Neural cell (in vitro differentiated cells): ENCODE results near the gene ZSCAN31. TPM values are rescaled to one million over a fixed set of nuclear protein-coding genes. Genes with fewer than 3 reads are reported as not detected.
"Not testable (repeated sequence)": the region's sequence is repeated elsewhere in the genome, so short reads cannot be mapped to it uniquely, and the experiment has no call there.

Experiments used
- H2AFZ ChIP-seq: fragments of 200-600, 300-800 bp; sonication (generic), shearing (Covaris generic); 2 replicates; pipeline ENCODE4 v1.6.0; 2014; ENCODE audit warnings: low read depth, mild to moderate bottlenecking, antibody characterized with exemption, low read length, moderate library complexity
- H3F3A ChIP-seq: fragments of 200-600 bp; shearing (Covaris generic); 2 replicates; pipeline ENCODE4 v1.6.1; 2016; ENCODE audit warnings: mild to moderate bottlenecking, moderate library complexity, mixed read lengths, antibody characterized with exemption, low read length; ENCODE audit not compliant: insufficient read depth, poor library complexity, severe bottlenecking
- H3K27ac ChIP-seq: fragments of 200-600, 300-800 bp; sonication (generic), shearing (Covaris generic); 2 replicates; pipeline ENCODE4 v1.5.1; 2014; ENCODE audit warnings: mild to moderate bottlenecking, low read length, moderate library complexity
- H3K27me3 ChIP-seq: fragments of 300-800, 200-600 bp; sonication (generic), shearing (Covaris generic); 2 replicates; pipeline ENCODE4 v1.6.0; 2014; ENCODE audit warnings: mild to moderate bottlenecking, low read depth, low read length, moderate library complexity; ENCODE audit not compliant: insufficient read depth
- H3K36me3 ChIP-seq: fragments of 300-800, 200-600 bp; sonication (generic), shearing (Covaris generic); 2 replicates; pipeline ENCODE4 v1.5.1; 2014; ENCODE audit warnings: mild to moderate bottlenecking, antibody characterized with exemption, low read length, moderate library complexity; ENCODE audit not compliant: insufficient read depth
- H3K4me2 ChIP-seq: fragments of 300-800, 200-600 bp; sonication (generic), shearing (Covaris generic); 2 replicates; pipeline ENCODE4 v1.6.0; 2014; ENCODE audit warnings: mild to moderate bottlenecking, low read length
- H3K4me3 ChIP-seq: fragments of 300-800, 200-600 bp; sonication (generic), shearing (Covaris generic); 2 replicates; pipeline ENCODE4 v1.5.1; 2014; ENCODE audit warnings: mild to moderate bottlenecking, low read length, moderate library complexity
- H3K79me2 ChIP-seq: fragments of 200-600 bp; shearing (Covaris generic); replicated peaks from 2 replicates; pipeline ENCODE4 v1.6.0; 2014; ENCODE audit warnings: mild to moderate bottlenecking, low read length, moderate library complexity; ENCODE audit not compliant: insufficient read depth
- H3K9ac ChIP-seq: fragments of 300-800, 200-600 bp; sonication (generic), shearing (Covaris generic); 2 replicates; pipeline ENCODE4 v1.6.1; 2016; ENCODE audit warnings: mild to moderate bottlenecking, low read length, mixed read lengths
- H3K9me2 ChIP-seq: fragments of 200-600 bp; shearing (Covaris generic); 2 replicates; pipeline ENCODE4 v1.6.1; 2016; ENCODE audit warnings: mild to moderate bottlenecking, low read length, mixed read lengths; ENCODE audit not compliant: insufficient read depth
- H3K9me3 ChIP-seq: fragments of 200-600, 300-800 bp; sonication (generic), shearing (Covaris generic); 2 replicates; pipeline ENCODE4 v1.6.1; 2016; ENCODE audit warnings: mild to moderate bottlenecking, mixed run types, low read length, moderate library complexity, mixed read lengths
- H4K20me1 ChIP-seq: fragments of 200-600 bp; shearing (Covaris generic); 2 replicates; pipeline ENCODE4 v1.6.1; 2016; ENCODE audit warnings: mild to moderate bottlenecking, mixed run types; ENCODE audit not compliant: insufficient read depth
- EP300 ChIP-seq: fragments of 450-650 bp; conservative IDR thresholded peaks from 2 replicates; pipeline ENCODE4 v1.6.1; 2014; ENCODE audit warnings: antibody characterized with exemption, mild to moderate bottlenecking, moderate library complexity; ENCODE audit not compliant: poor library complexity, severe bottlenecking
- EZH2 ChIP-seq: fragments of 200-600, 300-800 bp; shearing (Covaris generic), sonication (generic); IDR thresholded peaks from 2 replicates; pipeline ENCODE4 v1.6.1; 2014; ENCODE audit warnings: antibody characterized with exemption, low read length, borderline replicate concordance, mild to moderate bottlenecking; ENCODE audit not compliant: insufficient read depth, poor library complexity, severe bottlenecking
- MXI1 ChIP-seq: fragments of 450-650 bp; conservative IDR thresholded peaks from 2 replicates; pipeline ENCODE4 v1.6.1; 2014; ENCODE audit warnings: antibody characterized with exemption, mild to moderate bottlenecking; ENCODE audit not compliant: poor library complexity, severe bottlenecking
- POLR2AphosphoS5 ChIP-seq: IDR thresholded peaks from 2 replicates; pipeline ENCODE4 v1.6.1; 2012
- RAD21 ChIP-seq: fragments of 450-650 bp; conservative IDR thresholded peaks from 2 replicates; pipeline ENCODE4 v1.6.1; 2014; ENCODE audit warnings: antibody characterized with exemption, mild to moderate bottlenecking, moderate library complexity
- SMC3 ChIP-seq: fragments of 450-650 bp; conservative IDR thresholded peaks from 2 replicates; pipeline ENCODE4 v1.6.1; 2014; ENCODE audit warnings: antibody characterized with exemption, mild to moderate bottlenecking, moderate library complexity; ENCODE audit not compliant: poor library complexity
- TAF1 ChIP-seq: IDR thresholded peaks from 2 replicates; pipeline ENCODE4 v1.6.1; 2012; ENCODE audit warnings: low read depth
- polyA plus RNA-seq: library from polyadenylated mRNA; depleted of rRNA; stranded (reverse); fragments of >200 nt; gene quantifications from 2 replicates; pipeline ENCODE4 v1.2.3, GENCODE V29; 2014
- TF ChIP-seq, protein P1 (sequence below): IDR thresholded peaks from 2 replicates; pipeline ENCODE4 v1.6.1; 2012; ENCODE audit warnings: borderline replicate concordance
- TF ChIP-seq, protein P2 (sequence below): fragments of 450-650 bp; IDR thresholded peaks from 2 replicates; pipeline ENCODE4 v1.5.1; 2014; ENCODE audit warnings: antibody characterized with exemption, mild to moderate bottlenecking, moderate library complexity; ENCODE audit not compliant: poor library complexity, severe bottlenecking

ZSCAN31 gene
- polyA plus RNA-seq, 1 donor from 2014 or later = 2.6 TPM

DNA sequence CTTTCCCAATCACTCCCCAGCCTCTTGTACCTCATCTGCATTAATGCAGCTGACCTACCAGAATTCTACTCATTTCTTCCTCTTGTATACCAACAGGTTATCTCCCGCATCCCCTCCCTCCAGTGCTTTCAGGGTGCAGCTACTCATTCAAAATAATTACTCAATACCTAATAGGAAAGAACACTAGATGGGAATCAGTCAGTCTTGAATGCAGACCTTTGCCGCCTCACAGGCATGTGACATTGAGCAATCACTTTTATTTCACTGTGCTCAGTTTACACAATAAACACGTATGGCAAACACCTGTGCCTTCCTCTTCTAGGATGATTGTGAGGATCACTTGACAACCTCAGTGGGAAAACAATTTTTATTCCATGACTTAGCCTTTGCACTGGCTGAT lies 13.3 kb downstream of the ZSCAN31 start:
- TF ChIP-seq, protein P1, sequence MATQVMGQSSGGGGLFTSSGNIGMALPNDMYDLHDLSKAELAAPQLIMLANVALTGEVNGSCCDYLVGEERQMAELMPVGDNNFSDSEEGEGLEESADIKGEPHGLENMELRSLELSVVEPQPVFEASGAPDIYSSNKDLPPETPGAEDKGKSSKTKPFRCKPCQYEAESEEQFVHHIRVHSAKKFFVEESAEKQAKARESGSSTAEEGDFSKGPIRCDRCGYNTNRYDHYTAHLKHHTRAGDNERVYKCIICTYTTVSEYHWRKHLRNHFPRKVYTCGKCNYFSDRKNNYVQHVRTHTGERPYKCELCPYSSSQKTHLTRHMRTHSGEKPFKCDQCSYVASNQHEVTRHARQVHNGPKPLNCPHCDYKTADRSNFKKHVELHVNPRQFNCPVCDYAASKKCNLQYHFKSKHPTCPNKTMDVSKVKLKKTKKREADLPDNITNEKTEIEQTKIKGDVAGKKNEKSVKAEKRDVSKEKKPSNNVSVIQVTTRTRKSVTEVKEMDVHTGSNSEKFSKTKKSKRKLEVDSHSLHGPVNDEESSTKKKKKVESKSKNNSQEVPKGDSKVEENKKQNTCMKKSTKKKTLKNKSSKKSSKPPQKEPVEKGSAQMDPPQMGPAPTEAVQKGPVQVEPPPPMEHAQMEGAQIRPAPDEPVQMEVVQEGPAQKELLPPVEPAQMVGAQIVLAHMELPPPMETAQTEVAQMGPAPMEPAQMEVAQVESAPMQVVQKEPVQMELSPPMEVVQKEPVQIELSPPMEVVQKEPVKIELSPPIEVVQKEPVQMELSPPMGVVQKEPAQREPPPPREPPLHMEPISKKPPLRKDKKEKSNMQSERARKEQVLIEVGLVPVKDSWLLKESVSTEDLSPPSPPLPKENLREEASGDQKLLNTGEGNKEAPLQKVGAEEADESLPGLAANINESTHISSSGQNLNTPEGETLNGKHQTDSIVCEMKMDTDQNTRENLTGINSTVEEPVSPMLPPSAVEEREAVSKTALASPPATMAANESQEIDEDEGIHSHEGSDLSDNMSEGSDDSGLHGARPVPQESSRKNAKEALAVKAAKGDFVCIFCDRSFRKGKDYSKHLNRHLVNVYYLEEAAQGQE = no peak
- TF ChIP-seq EP300 (no peak), SMC3 (no peak), TAF1 (no peak), POLR2AphosphoS5 (no peak), MXI1 (no peak), RAD21 (no peak), EZH2 (no peak)
- TF ChIP-seq, protein P2, sequence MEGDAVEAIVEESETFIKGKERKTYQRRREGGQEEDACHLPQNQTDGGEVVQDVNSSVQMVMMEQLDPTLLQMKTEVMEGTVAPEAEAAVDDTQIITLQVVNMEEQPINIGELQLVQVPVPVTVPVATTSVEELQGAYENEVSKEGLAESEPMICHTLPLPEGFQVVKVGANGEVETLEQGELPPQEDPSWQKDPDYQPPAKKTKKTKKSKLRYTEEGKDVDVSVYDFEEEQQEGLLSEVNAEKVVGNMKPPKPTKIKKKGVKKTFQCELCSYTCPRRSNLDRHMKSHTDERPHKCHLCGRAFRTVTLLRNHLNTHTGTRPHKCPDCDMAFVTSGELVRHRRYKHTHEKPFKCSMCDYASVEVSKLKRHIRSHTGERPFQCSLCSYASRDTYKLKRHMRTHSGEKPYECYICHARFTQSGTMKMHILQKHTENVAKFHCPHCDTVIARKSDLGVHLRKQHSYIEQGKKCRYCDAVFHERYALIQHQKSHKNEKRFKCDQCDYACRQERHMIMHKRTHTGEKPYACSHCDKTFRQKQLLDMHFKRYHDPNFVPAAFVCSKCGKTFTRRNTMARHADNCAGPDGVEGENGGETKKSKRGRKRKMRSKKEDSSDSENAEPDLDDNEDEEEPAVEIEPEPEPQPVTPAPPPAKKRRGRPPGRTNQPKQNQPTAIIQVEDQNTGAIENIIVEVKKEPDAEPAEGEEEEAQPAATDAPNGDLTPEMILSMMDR = no peak
- Histone ChIP-seq H3K27ac (no peak overlapping the region), H3K79me2 (no peaks in the 10 kb centered on the region), H3K4me3 (no peak overlapping the region), H3F3A (no peaks in the 10 kb centered on the region), H3K9me2 (no peaks in the 10 kb centered on the region), H3K4me2 (no peak overlapping the region), H2AFZ (no peak overlapping the region), H4K20me1 (no peaks in the 10 kb centered on the region), H3K9ac (no peak overlapping the region), H3K36me3 (peaks cover 12% of the 10 kb centered on the region), H3K27me3 (no peaks in the 10 kb centered on the region), H3K9me3 (no peaks in the 10 kb centered on the region)

DNA sequence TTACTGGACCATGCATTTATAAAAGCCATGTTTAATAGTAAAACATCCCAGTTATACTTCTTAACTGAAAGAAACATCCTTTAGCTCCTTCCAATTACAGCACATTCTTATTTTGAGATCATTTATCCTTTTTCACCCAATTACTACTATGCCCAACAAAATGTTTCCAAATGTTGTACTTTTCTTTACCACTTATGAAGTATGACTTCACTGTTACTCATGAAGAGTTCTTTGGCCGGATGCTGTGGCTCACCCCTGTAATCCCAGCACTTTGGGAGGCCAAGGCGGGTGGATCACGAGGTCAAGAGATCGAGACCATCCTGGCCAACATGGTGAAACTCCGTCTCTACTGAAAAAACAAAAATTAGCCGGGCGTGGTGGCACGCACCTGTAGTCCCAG lies 18.1 kb downstream of the ZSCAN31 start:
- not testable (repeated sequence) for H2AFZ ChIP-seq, H3K4me3 ChIP-seq, H3K79me2 ChIP-seq, H4K20me1 ChIP-seq, H3K4me2 ChIP-seq, H3K9me3 ChIP-seq, H3K27me3 ChIP-seq, H3K9ac ChIP-seq, H3K36me3 ChIP-seq, H3K9me2 ChIP-seq, H3F3A ChIP-seq, H3K27ac ChIP-seq

DNA sequence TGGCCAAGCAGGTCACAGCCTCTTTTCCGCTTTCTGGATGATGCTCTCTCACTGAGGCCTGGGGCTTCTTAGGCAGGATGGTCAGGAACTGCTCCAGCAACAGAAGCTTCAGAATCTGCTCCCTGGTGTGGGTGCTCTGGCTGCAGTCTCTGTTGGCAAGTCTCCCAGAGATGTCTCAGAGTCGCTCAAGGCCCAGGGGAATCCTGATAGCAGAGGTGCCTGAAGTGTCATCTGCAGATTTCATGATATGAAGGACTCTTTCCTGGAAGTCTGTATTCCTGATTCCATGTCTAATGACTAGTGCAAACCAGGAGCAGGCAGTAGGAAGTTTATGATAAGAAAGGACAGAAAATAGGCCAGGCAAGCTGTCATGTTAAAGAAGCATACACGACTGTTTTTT lies 20.3 kb downstream of the ZSCAN31 start:
- Histone ChIP-seq H3K36me3 (no peaks in the 10 kb centered on the region), H3K9ac (no peak overlapping the region), H3K27ac (no peak overlapping the region), H3F3A (no peaks in the 10 kb centered on the region), H3K4me3 (no peak overlapping the region), H2AFZ (no peak overlapping the region), H3K9me3 (no peaks in the 10 kb centered on the region), H4K20me1 (no peaks in the 10 kb centered on the region), H3K9me2 (no peaks in the 10 kb centered on the region), H3K27me3 (no peaks in the 10 kb centered on the region), H3K79me2 (no peaks in the 10 kb centered on the region), H3K4me2 (no peak overlapping the region)
- TF ChIP-seq EZH2 = no peak
- TF ChIP-seq, protein P1 = no peak
- TF ChIP-seq, protein P2 = no peak
- no peak for TF ChIP-seq SMC3
- no peak for TF ChIP-seq TAF1
- TF ChIP-seq MXI1 = no peak
- TF ChIP-seq RAD21 = no peak
- no peak for TF ChIP-seq POLR2AphosphoS5
- no peak for TF ChIP-seq EP300
